ENCODE results near the gene GALNT2. TPM values are rescaled to one million over a fixed set of nuclear protein-coding genes. Genes with fewer than 3 reads are reported as not detected.

The GALNT2 gene
- polyA plus RNA-seq, 10 donors = 59.2 to 77.0 (median 69.3) TPM

- DNase-seq = no peak
Observed at GRCh38 chr1:230292689-230293389, 225.8 kb downstream of the GALNT2 start.

- DNase-seq = peak in 2 of 3 donors; percentile 26 to 50
Observed at GRCh38 chr1:230293390-230293700, 226.3 kb downstream of the GALNT2 start.

- no peak for DNase-seq
Observed at GRCh38 chr1:230295367-230295766, 228.3 kb downstream of the GALNT2 start.

- DNase-seq = no peak
Observed at GRCh38 chr1:230299191-230300006, 232.4 kb downstream of the GALNT2 start.

- DNase-seq = no peak
Observed at GRCh38 chr1:230300322-230301301, 233.6 kb downstream of the GALNT2 start.

- no peak for DNase-seq
Observed at GRCh38 chr1:230301322-230301721, 234.3 kb downstream of the GALNT2 start.

- no peak for DNase-seq
Observed at GRCh38 chr1:230301822-230302221, 234.8 kb downstream of the GALNT2 start.

GRCh38 chr1:230303069-230303468 is 236.0 kb downstream of the GALNT2 start:
- DNase-seq = no peak

- no peak for DNase-seq
Observed at GRCh38 chr1:230303822-230304221, 236.8 kb downstream of the GALNT2 start.

- DNase-seq = no peak
Observed at GRCh38 chr1:230306169-230306568, 239.1 kb downstream of the GALNT2 start.

- DNase-seq = peak in 1 of 3 donors; percentile 44
Observed at GRCh38 chr1:230307213-230307612, 240.2 kb downstream of the GALNT2 start.

- peak in 1 of 3 donors; percentile 46 for DNase-seq
Observed at GRCh38 chr1:230308039-230308438, 241.0 kb downstream of the GALNT2 start.

- no peak for DNase-seq
Observed at GRCh38 chr1:230308821-230309220, 241.8 kb downstream of the GALNT2 start.

GRCh38 chr1:230309646-230310177 is 242.7 kb downstream of the GALNT2 start:
- no peak for DNase-seq

GRCh38 chr1:230310381-230311163 is 243.5 kb downstream of the GALNT2 start:
- DNase-seq = peak; percentile 66 to 89 (median 88)

GRCh38 chr1:230312676-230313075 is 245.6 kb downstream of the GALNT2 start:
- DNase-seq = no peak

GRCh38 chr1:230313453-230314141 is 246.6 kb downstream of the GALNT2 start:
- no peak for DNase-seq

GRCh38 chr1:230314142-230314470 is 247.1 kb downstream of the GALNT2 start:
- DNase-seq = no peak

- no peak for DNase-seq
Observed at GRCh38 chr1:230315099-230315498, 248.1 kb downstream of the GALNT2 start.
